ENCODE results near the gene DMBX1.

The DMBX1 gene

DNA sequence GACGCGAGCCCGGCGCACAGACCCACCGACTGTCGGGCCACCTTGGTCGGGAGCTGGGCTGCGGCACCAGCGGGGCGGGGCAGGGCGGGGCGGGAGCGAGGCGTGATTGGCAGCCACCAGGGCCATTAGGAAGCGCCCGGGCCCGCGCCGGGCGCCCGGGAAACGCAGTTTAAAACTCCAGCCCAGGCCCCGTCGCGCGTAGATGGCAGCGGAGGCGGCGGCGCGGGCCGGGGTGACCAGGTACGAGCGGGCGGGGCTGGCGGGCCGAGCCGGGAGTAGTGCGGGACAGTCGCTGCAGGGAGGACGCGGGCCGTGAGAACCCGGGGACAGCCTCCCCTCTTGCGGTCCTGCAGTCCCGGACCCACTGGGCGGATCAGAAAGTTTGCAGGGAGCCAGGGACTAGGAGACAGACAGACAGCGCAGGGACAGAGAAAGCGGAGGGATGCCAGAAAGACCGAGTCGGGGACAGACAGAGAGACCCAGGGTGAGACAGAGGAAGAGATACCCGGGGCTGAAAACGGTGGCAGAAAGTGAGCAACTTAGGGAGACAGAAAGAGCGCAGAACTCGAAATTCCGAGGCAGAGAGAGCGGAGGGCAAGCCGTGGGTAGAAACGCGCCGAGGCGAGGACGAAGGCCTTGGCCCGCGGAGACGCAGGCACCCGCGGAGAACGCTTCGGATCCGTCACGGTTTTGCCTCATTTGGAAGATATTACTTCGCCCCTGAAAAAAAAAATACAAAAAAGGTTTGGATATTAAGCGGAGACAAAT lies at the start of gene DMBX1:
Gene DMBX1 (plus strand): TSS at position 199 of the 768 bp plus-strand sequence. CDS start 17,175 bp downstream, outside the sequence.
- DNase-seq (ENCODE audit: low read depth), result no peak

DNA sequence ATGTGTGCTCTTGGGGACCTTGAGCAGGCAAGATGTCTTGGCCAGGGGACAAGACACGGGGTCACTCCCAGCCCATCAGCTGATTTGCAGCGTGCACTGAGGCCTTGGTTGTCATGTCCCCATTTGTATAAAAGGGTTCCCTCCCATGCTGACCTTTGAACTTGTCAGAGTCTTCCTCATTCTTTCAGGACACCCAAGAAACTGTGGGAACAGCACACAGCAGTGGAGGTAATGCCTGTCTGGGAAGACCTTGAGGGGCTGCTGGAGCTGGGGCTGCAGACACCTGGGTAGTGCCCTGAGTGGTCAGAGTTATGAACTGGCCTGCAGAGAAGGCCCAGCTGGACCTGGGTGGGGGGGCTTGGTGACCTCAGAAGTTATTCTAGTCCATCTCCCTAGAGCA lies 49.2 kb upstream of the DMBX1 start:
- no peak for DNase-seq (ENCODE audit: low read depth)

- DNase-seq (ENCODE audit: low read depth), result peak; percentile 50
These were observed 47.1 kb upstream of the DMBX1 start for GRCh38 chr1:46442317-46443161.

- no peak for DNase-seq (ENCODE audit: low read depth)
These were observed 45.2 kb upstream of the DMBX1 start for GRCh38 chr1:46444466-46444865.

DNA sequence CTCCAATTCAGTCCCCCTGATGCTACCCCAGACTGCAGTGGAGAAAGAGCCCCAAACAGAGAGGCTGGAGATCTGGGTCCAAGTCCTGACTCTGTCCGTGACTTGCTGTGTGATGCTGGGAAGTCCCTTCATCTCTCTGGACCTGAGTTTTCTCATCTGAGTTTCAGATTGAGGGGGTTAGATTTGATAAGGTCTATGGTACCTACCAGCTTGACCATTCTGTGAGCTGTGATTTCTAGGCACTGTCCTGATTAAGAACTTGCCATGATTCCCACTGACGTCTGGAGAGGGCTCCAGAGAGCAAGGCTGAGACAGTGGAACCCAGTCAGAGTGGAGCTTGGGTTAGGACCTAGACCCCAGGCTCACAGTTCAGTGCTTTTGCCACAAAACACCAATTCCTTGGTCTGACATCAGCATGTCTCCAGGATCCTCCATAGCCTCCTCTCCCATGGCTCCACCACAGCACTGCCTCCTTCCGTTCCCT lies 43.8 kb upstream of the DMBX1 start:
- DNase-seq (ENCODE audit: low read depth), result no peak

DNA sequence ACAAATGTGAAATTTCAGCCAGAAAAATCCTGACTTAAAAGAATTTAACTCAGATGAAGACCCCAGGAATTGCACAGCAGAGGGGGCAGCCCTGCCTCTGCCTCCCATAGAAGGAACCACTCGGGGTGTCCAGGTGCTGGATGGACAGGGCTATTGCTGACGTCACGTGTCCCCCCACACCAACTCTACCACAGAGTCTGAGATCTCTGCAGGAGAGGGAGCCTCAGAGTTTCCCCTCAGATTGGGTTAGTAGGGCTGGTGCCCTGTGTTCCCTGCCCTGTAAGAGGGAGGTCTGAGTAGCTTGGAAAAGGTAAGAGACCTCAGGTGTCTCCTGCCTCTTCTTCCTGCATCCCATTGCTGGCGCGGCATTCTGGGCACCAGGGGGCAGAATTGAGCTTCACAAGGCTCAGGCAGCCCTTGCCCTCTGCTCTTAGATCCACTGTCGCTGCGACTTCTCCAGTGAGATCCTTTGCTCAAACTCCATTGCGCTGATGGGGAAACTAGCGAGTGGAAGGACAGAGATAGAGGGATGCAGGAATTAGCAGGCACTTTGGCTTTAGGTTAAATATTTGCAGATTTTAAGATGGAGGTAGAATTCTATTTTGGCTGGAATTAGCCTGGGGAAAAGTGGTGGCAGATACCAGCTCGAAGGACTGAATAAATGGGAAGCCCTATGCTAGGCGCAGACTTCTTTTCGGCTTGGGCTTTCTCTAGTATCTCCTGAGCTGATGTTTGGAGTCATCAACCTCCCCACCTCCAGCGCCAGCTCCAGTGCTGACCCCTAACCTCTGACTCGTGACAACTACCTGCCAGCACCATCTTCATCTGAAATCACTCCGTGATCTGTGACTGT lies 42.8 kb upstream of the DMBX1 start:
- peak; percentile 58 for DNase-seq (ENCODE audit: low read depth)

DNA sequence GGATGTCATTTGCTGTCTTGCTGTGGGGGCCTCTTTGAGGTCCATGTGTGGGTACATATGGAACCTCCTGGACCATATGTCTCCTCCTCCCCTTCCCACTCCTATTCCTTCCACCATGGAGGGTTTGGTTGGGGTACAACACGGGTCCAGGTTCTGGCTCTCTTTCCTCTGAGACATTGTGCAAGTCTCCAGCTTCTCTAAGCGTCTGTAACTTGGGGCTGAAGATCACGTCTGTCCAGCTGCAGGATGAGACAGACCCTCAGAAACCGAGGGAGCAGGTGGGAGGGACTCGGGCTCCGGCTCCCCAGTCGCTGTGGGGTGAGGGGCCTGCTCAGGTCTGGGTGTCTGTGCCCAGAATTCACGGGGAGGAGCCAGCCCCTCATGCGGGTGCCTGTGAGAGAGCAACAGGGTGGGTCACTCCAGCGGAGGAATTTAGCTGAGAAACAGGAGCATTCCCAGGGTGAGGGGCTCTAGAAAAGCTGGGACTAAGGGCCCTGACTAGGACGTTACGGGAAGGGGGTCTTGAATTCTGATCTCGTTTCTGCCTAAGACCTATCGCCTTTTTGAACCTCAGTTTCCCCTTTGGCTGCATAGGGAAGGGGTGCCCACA lies 42.0 kb upstream of the DMBX1 start:
- DNase-seq (ENCODE audit: low read depth), result no peak

GRCh38 chr1:46448109-46448911 lies 41.3 kb upstream of the DMBX1 start:
- DNase-seq (ENCODE audit: low read depth), result no peak

DNA sequence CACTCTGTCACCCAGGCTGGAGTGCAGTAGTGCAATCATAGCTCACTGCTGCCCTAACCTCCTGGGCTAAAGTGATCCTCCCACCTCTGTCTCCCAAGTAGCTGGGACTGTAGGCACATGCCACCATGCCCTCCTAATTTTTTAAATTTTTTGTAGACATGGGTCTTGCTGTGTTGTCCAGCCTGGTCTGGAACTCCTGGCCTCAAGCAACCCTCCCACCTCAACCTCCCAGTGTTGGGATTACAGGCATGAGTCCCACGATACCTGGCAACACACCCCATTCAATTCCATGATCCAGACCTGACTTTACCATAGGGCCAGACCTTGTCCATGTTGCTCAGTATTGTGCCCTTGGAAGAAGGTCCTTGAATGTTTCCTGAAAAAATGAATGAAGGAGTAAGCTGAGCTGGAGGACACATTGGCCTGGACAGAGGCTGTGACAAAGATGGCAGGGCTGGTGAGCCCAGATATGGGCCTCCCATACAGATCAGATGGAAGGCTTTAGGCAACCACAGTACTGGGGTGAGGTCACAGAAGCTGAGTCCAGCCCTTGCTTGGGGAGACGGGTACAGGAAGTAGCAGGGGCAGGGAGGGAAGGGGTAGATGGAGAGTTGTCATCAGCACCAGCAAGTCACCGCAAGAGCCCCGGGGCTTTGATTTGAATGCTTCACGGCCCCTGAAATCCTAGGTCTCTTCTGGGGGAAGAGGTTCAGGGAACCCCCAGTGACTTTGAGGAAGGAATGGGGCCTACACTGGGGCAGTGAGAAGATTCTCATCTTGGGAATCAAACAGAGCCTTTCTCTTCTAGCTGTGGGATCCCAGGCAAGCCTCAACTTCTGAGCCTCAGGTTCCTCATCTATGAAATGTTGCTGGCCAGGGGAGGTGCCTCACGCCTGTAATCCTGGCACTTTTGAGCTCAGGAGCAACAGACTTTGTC lies 40.1 kb upstream of the DMBX1 start:
- DNase-seq (ENCODE audit: low read depth), result no peak

DNA sequence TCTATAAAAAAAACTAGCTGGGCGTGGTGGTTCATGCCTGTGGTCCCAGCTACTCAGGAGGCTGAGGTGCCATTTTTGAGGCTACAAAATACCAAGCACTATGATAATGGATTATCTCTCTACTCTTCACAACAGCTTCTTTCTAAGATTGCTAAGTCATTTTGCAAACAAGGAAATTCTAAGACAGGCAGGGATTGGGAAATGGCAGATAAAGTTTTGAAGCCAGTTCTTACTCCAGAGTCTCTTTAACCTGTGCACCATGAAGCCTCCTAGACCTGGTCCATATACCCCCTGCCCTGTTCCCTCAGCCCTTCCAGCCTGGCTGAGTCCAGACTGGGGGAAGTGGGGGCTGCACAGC lies 39.5 kb upstream of the DMBX1 start:
- no peak for DNase-seq (ENCODE audit: low read depth)

GRCh38 chr1:46451948-46452930 lies 37.4 kb upstream of the DMBX1 start:
- no peak for DNase-seq (ENCODE audit: low read depth)

DNA sequence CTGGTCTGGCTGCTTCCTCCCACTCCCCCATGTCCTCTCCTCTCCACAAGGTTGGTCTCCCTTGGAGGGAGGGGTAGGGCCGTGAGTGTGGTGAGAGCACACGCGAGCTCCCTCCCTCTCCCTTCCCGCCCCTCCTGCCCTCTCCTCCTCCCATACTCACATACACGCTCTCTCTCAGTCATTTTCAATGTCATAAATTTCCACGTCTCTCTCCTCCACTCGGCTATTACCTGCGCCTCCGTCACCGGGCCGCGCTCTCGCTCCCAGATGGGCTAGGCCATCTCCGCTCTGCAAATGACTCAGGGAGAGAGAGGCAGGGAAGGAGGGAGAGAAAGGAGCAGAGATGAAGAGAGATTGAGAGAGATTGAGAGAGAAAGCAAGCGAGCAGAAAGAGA lies 36.7 kb upstream of the DMBX1 start:
- no peak for DNase-seq (ENCODE audit: low read depth)

DNA sequence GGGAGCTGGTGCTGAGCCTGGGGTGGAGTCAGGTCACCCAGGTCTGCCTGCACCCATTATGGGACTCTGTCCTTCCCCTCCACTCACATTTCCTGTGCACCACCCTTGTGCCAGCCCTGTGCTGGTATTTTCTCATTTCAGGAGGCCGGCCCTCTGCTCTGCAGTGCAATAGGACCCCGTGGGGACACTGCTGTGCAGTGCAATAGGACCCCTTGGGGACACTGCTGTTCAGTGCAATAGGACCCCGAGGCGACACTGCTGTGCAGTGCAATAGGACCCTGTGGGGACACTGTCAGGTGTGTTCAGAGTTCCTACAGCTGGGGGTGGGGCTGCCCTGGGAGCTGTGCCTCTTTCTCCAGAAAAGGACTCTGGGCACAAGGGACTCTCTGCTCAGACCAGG lies 36.2 kb upstream of the DMBX1 start:
- no peak for DNase-seq (ENCODE audit: low read depth)

GRCh38 chr1:46455951-46456350 lies 33.7 kb upstream of the DMBX1 start:
- DNase-seq (ENCODE audit: low read depth), result no peak

DNA sequence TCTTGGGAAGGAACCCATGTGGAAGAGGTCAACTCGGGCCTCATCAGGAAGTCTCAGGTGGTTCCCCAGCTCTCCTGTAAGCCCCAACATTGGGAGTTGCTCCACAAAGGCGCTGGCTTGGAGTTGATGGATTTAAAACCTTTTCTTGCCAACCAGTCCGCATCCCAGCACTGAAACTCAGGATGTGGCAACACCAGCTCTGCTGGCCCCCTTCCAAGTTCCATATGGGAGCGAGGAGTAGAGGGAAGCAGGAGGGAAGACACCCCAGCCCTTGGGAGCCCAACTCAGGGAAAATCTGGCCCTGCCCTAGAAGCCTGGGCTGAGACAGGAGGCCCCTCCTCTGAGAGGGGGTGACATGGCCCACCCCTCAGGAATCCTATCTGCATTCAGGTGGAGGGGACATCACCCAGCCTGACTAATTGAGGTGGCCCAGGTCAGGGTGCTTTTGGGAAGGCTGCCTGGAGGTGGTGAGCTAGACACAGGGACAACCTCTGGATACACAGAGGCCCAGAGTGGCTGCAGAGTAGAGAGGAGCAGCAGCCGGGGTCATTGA lies 33.1 kb upstream of the DMBX1 start:
- no peak for DNase-seq (ENCODE audit: low read depth)

GRCh38 chr1:46457178-46457577 lies 32.5 kb upstream of the DMBX1 start:
- DNase-seq (ENCODE audit: low read depth), result no peak

DNA sequence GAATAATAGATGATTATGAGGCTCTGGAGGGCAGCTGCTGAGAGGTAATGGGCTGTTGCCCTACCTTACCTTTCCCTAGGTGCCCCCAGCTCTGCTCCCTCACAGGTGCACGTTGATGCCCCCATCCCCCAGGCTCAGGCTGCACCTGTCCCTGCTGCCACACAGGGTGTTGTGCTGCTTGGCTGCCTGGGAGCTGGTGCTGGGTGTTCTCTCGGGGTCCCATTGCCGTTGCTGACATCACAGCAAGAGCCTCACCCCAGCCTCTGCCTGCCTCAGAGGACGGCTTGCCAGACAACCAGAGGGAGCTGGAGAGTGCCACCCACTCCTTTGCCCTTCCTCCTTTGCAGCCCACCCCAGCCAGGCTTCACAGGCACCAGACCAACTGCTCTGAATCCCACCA lies 31.4 kb upstream of the DMBX1 start:
- DNase-seq (ENCODE audit: low read depth), result no peak

DNA sequence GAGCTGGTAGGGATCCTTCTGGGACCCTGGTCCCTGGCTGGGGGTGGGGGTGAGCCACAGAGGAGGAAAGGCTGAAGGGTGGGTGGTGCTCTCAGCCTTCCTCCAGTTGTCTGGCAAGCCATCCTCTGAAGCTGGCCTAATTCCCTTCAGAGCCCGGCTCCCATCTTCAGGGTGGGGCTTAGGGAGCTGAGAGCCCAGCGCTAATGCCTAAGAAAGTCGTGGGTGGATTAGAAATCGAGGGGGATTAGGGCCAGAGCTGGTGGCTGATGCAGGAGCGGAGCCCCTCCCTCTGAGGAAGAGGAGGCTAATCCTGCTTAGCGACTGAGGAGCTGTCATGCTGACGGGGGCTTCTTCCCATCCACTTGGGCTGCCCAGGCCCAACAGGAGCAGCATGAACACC lies 30.8 kb upstream of the DMBX1 start:
- no peak for DNase-seq (ENCODE audit: low read depth)
